ENCODE results near the gene IER5. TPM values are rescaled to one million over a fixed set of nuclear protein-coding genes. Genes with fewer than 3 reads are reported as not detected.
"Not testable (repeated sequence)": the region's sequence is repeated elsewhere in the genome, so short reads cannot be mapped to it uniquely, and the experiment has no call there.

The IER5 gene
- total and polyA plus RNA-seq, 2 donors from 2014 or later = 3.9 to 11.0 TPM

DNA sequence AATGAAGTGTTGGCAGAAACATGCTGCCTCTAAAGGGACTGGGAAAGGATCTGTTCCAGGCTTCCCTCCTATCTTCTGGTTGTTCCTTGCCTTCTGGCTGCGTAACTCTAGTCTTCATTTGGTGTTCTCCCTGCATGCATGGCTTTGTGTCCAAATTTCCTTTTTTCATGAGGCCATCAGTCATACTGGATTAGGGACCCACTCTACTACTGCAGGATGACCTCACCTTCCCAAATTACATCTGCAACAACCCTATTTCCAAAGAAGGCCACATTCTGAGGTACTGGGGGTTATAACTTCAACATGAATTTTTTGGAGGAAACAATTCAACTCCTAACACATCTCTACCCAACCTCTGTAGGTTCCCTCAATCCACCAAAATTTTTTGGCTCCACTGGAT lies 28.4 kb upstream of the IER5 start:
- H3K4me1 ChIP-seq (ENCODE audit: control insufficient read depth in 2 of 3, insufficient read depth in 2 of 3, low read depth in 1 of 3, low read length in 3 of 3) = no peaks in the 10 kb centered on the region
- no peak overlapping the region for H3K27ac ChIP-seq (ENCODE audit: low read depth in 2 of 2, low read length in 2 of 2)
- intact Hi-C loops (cut with DNase I) = no loop called here
- H3K9ac ChIP-seq (ENCODE audit: low read length in 3 of 3) = no peak overlapping the region
- FAIRE-seq = no peak
- no peak for DNase-seq
- H3K9me3 ChIP-seq (ENCODE audit: control insufficient read depth in 2 of 3, insufficient read depth in 1 of 3, low read length in 3 of 3) = no peaks in the 10 kb centered on the region
- no peaks in the 10 kb centered on the region for H3K36me3 ChIP-seq (ENCODE audit: control insufficient read depth in 2 of 3, insufficient read depth in 3 of 3, low read length in 3 of 3)
- TF ChIP-seq, protein P1, sequence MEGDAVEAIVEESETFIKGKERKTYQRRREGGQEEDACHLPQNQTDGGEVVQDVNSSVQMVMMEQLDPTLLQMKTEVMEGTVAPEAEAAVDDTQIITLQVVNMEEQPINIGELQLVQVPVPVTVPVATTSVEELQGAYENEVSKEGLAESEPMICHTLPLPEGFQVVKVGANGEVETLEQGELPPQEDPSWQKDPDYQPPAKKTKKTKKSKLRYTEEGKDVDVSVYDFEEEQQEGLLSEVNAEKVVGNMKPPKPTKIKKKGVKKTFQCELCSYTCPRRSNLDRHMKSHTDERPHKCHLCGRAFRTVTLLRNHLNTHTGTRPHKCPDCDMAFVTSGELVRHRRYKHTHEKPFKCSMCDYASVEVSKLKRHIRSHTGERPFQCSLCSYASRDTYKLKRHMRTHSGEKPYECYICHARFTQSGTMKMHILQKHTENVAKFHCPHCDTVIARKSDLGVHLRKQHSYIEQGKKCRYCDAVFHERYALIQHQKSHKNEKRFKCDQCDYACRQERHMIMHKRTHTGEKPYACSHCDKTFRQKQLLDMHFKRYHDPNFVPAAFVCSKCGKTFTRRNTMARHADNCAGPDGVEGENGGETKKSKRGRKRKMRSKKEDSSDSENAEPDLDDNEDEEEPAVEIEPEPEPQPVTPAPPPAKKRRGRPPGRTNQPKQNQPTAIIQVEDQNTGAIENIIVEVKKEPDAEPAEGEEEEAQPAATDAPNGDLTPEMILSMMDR (IDR thresholded peaks at IDR 0.05; ENCODE audit: borderline replicate concordance, extremely low read depth, insufficient read depth) = no peak
- no peak overlapping the region for H3K4me3 ChIP-seq (ENCODE audit: low read length in 3 of 3)
- no peaks in the 10 kb centered on the region for H3K27me3 ChIP-seq (ENCODE audit: control insufficient read depth, insufficient read depth, low read length)

DNA sequence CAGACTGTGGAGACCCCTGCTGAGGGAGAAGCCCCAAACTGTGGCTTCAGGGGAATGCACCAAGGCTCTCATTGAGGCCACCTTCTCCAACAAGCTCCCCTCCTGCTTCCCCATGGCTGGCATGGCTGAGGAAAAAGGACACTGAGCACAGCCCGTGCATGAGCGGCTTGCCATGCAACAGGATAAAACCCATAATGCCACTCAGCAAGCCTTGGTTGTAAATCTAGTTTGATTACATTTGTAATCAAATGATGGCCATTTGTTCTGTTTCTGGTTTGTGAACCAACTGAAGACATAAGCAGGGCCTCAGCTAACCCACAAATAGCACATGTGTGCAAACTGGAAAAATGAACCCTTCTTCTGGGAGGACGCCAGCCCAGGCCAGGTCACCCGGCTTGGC lies 27.6 kb upstream of the IER5 start:
- H3K4me1 ChIP-seq (ENCODE audit: control insufficient read depth in 2 of 3, insufficient read depth in 2 of 3, low read depth in 1 of 3, low read length in 3 of 3); H3K9ac ChIP-seq (ENCODE audit: low read length in 3 of 3); H3K4me3 ChIP-seq (ENCODE audit: low read length in 3 of 3); H3K36me3 ChIP-seq (ENCODE audit: control insufficient read depth in 2 of 3, insufficient read depth in 3 of 3, low read length in 3 of 3); FAIRE-seq; intact Hi-C loops (cut with DNase I); H3K9me3 ChIP-seq (ENCODE audit: control insufficient read depth in 2 of 3, insufficient read depth in 1 of 3, low read length in 3 of 3); H3K27me3 ChIP-seq (ENCODE audit: control insufficient read depth, insufficient read depth, low read length); DNase-seq; H3K27ac ChIP-seq (ENCODE audit: low read depth in 2 of 2, low read length in 2 of 2): not testable (repeated sequence)

DNA sequence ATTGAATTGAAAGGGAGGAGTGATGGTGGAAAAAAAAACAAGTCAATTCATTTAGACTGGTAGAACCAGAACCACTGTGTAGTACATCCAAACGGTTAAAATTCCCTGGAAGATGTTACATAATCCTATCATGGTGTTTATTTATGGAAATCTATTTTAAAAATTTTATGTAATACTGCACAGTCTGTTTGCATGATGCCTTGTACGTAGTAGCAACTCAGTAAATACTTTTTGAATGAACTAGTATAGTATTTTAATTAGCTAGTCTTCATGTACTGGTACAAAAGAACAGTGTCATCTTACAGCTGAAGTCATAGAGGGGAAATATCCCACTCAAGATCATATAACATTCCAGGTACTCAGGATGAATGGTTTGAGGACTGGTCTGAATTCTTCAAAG lies 27.0 kb upstream of the IER5 start:
- TF ChIP-seq, protein P1 (IDR thresholded peaks at IDR 0.05; ENCODE audit: borderline replicate concordance, extremely low read depth, insufficient read depth) = no peak
- Histone ChIP-seq H3K4me3 (ENCODE audit: low read length in 3 of 3) (no peak overlapping the region), H3K36me3 (ENCODE audit: control insufficient read depth in 2 of 3, insufficient read depth in 3 of 3, low read length in 3 of 3) (no peaks in the 10 kb centered on the region), H3K4me1 (ENCODE audit: control insufficient read depth in 2 of 3, insufficient read depth in 2 of 3, low read depth in 1 of 3, low read length in 3 of 3) (no peaks in the 10 kb centered on the region), H3K27ac (ENCODE audit: low read depth in 2 of 2, low read length in 2 of 2) (no peak overlapping the region), H3K9ac (ENCODE audit: low read length in 3 of 3) (no peak overlapping the region), H3K27me3 (ENCODE audit: control insufficient read depth, insufficient read depth, low read length) (no peaks in the 10 kb centered on the region), H3K9me3 (ENCODE audit: control insufficient read depth in 2 of 3, insufficient read depth in 1 of 3, low read length in 3 of 3) (no peaks in the 10 kb centered on the region)
- FAIRE-seq (no peak), DNase-seq (no peak)
- intact Hi-C loops (cut with DNase I) = no loop called here

DNA sequence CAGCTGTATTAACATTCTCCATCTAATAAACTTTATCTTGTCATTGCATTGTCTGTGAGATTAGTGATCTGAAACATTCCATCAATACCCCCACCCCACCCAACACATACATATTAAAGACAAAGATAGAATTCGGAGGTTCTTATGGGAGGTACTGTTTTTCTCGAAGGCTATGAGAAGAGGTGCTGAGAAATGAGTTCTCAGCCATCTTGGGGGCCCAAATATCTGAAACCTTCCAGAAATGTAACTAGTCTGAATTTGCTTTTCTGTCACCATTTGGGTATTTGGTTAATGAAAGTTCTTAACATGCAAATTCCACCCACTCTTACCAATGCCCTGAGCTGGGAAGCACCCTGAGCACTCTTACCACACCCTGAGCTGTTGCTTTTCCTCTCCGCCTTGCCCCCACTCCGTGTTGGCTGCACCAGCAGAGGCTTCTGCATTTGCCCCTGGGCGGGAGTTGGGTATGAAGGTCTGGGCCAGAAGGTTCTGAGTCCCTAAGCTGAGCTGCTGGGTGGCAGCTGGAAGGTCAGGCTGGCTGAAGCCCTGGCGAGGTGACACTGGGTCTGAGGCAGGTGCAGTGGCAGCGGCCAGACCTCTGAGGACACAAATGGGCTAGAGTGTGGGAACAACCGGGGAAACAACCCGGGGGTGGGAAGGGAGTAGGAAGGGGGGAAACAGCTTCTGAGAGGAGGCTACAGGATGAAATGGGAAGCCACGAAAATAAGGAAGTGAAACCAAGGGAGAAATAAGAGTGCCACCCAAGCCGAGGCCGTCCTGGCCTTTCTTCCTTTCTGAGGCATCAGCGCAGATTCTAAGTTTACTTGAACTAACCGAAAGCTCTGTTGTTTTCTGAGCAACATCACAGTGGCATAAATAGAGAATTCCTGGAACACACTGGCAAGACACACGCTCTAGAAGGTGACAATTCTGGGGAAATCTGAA lies 26.3 kb upstream of the IER5 start:
- TF ChIP-seq, protein P1 (IDR thresholded peaks at IDR 0.05; ENCODE audit: borderline replicate concordance, extremely low read depth, insufficient read depth) = no peak
- Histone ChIP-seq H3K36me3 (ENCODE audit: control insufficient read depth in 2 of 3, insufficient read depth in 3 of 3, low read length in 3 of 3) (no peaks in the 10 kb centered on the region), H3K4me3 (ENCODE audit: low read length in 3 of 3) (no peak overlapping the region), H3K27me3 (ENCODE audit: control insufficient read depth, insufficient read depth, low read length) (no peaks in the 10 kb centered on the region), H3K9ac (ENCODE audit: low read length in 3 of 3) (no peak overlapping the region), H3K4me1 (ENCODE audit: control insufficient read depth in 2 of 3, insufficient read depth in 2 of 3, low read depth in 1 of 3, low read length in 3 of 3) (no peaks in the 10 kb centered on the region), H3K9me3 (ENCODE audit: control insufficient read depth in 2 of 3, insufficient read depth in 1 of 3, low read length in 3 of 3) (no peaks in the 10 kb centered on the region), H3K27ac (ENCODE audit: low read depth in 2 of 2, low read length in 2 of 2) (no peak overlapping the region)
- DNase-seq (no peak), FAIRE-seq (no peak)
- intact Hi-C loops (cut with DNase I) = no loop called here

All from kidney (tissue), 14 donors.